SH-SY5Y (cell line): ENCODE data around the gene AP3B1.

Source experiments
- GATA2 ChIP-seq: IDR thresholded peaks from 2 replicates; pipeline ENCODE4 v1.6.1; 2011; ENCODE audit warnings: mild to moderate bottlenecking, low read depth, low read length
- GATA3 ChIP-seq: IDR thresholded peaks from 2 replicates; pipeline ENCODE4 v1.6.1; 2011; ENCODE audit warnings: low read depth, mild to moderate bottlenecking, low read length, moderate library complexity

Gene AP3B1

GRCh38 chr5:78005021-78005785, 289.3 kb downstream of the AP3B1 start:
- TF ChIP-seq GATA2 (no peak), GATA3 (no peak)

GRCh38 chr5:78004559-78004958, 289.9 kb downstream of the AP3B1 start:
- TF ChIP-seq GATA2 (no peak), GATA3 (no peak)

GRCh38 chr5:78003919-78004318, 290.6 kb downstream of the AP3B1 start:
- TF ChIP-seq GATA3, result no peak
- TF ChIP-seq GATA2, result no peak

GRCh38 chr5:78003450-78003849, 291.0 kb downstream of the AP3B1 start:
- TF ChIP-seq GATA2 (no peak), GATA3 (no peak)

- no peak for TF ChIP-seq GATA2
- no peak for TF ChIP-seq GATA3
Observed at GRCh38 chr5:78002690-78003089, 291.8 kb downstream of the AP3B1 start.

DNA sequence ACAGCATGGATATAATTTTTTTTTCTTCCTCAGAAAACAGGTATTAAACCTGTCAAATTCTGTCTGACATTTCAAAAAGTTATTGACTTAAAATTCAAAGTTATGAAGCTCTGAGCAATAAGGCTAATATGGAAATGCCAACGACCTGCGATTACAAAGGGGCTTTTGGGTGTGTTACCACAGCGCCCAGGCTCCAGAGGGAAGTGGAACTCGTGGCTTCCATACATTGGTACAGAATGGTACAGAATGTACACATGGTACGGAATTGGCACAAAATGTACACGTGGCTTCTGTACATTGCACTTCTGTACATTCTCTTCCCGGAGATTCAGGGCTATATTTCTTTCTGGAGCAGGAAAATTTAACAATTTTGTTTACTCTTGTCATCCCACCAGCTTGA, 293.3 kb downstream of the AP3B1 start:
- no peak for TF ChIP-seq GATA3
- TF ChIP-seq GATA2, result no peak

DNA sequence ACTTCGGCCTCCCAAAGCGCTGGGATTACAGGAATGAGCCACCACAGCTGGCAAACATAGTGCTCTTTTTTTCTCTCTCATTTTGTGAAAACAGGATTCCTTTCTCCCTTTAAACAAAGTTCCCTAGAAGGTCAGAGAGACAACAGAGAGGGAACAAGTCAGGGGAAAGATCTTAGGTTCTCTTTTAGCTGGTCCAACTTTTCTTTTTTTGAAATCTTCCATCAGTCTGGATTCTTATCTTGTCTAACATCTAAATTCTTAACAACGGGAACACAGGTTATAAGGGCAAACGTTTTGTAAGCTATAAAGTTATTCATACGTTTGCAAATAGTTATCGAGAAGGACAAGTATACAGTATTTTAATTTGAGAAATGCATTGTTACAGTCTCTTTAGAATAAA, 294.3 kb downstream of the AP3B1 start:
- no peak for TF ChIP-seq GATA2

- TF ChIP-seq GATA3, result no peak
- no peak for TF ChIP-seq GATA2
Observed at GRCh38 chr5:77999399-77999798, 295.1 kb downstream of the AP3B1 start.

DNA sequence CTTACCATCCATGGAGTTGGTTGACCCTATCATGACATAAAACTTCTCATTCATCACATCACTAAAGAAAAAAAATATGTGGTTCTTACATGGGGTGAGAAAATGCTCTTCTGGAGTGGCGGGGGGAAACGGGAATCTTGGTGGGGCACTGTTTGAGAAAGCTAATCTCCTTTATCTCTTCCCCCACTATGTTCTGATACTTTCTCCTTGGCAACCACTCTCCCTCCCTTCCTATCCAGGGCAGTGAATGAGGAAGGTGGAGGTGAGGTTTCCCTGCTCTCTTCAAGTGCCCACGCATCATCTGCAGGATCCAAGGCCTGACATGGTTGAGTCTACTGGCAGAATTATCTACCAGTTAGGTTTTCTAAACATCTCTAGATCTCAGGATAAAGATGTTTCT, 297.6 kb downstream of the AP3B1 start:
- TF ChIP-seq GATA2 (no peak), GATA3 (no peak)

DNA sequence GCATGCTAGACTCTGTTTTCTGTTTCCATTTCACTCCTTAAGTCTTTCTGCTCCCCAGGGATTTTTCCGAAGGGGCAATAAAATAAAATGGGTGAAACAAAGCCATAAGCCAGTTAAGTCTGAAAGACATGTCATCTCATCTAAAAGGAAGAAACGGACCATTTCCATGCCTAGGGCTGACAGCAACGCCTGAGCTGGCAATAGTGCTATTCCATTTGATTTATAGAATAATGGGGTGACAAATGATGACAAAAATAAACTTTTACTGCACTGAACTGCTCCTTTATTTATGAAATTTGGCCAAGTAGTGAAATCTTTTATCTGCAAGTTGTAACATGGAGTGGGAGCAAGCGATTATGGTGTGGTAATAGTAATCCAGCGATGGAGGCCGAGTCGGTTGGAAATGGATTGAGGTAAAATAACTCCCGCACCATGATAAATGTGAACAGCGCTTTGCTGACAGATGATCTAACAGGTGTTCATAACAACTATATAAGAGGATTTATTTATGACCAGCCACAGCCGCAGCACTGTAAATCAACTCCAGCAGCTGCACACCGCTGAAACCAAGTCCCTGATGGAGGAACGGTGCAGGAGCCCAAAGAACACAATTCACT, 298.6 kb downstream of the AP3B1 start:
- TF ChIP-seq GATA3 (no peak), GATA2 (no peak)

DNA sequence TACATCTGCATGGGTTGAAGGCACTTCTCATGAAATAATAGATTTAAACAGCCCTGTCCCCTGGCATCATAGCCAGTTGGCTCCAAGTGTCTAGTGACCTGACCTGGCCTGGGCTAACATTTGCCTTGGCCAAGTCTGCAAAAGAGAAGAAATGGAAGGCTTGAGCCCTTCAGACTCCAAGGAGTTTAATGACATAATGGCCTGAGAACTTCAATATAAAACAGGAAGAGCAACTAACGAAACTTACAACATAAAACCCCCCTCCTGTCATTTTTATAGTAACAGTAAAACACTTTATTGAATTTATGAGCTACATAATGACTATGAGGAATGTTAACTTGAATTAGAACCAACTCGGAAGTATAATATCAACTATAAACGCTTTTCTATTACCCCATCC, 299.6 kb downstream of the AP3B1 start:
- TF ChIP-seq GATA3, result no peak

DNA sequence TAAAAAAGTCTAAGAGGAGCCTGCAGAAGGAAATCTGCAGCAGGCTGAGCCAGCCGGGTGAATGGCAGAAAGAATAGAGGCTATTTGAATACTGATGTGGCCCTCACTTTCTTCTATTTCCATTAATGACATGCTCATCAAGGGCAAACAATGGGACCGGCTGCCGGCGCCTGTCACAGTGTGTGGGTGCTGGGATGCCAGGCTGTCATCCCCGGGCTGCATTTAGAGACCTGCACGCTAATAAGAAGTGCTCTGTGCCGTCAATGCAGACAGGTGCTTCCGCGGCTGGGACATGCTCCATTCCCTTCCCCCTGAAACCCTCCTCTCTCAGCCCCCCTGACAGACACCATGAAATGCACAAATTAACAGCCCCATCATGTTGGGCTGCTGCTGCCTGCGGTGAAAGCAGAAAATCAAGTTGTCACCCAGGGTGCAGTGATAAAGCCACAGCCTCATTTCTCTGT, 300.6 kb downstream of the AP3B1 start:
- TF ChIP-seq GATA3 (no peak), GATA2 (no peak)

- no peak for TF ChIP-seq GATA2
- no peak for TF ChIP-seq GATA3
Observed at GRCh38 chr5:77993141-77993854, 301.2 kb downstream of the AP3B1 start.

DNA sequence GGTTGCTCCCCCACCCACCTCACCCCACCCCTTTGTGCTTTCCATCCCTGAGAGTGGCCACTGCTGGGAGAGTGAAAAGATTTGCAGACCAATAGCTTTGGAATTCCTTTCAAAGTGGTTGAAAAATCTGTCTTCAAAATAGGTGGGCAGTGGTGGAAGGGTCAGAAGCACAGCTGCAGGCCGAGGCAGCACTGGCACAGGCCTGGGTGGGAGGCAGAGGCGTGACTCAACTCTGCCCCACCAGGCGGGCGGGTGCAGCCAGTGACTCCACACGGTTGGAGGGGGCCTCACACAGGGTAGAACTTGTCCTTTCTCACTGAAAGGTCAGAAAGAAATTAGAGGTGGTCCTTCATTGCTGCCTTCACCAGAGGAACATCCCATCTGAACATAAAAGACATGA, 303.4 kb downstream of the AP3B1 start:
- TF ChIP-seq GATA3 (no peak), GATA2 (no peak)

DNA sequence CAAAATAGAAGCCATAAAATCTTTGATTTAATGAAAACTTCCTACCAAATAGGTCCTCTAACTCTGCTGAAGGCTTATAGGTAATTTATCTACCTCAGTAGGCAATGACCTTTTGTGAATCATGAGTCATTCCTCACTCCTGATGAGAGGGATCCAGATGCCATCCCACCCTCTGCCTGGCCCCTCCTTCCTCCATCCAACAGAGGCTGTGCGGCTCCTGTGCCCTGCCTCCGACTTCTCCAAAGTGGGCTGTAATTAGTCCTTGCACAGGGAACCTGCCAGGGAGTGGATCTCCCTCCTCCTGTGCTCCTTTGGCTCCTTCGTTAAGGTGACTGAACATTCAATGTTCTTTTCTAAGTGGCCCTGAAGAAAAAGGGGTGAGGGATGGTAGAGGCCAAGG, 304.5 kb downstream of the AP3B1 start:
- TF ChIP-seq GATA2 (no peak), GATA3 (no peak)
